ENCODE data around the gene SLC26A6.

Gene SLC26A6

GRCh38 chr3:48641396-48641795, 6.1 kb upstream of the SLC26A6 start:
- no peak overlapping the region for H3K27ac ChIP-seq (ENCODE audit: insufficient read depth in 1 of 2, low read depth in 1 of 2, low read length in 2 of 2, poor library complexity in 1 of 2, severe bottlenecking in 2 of 2)
- no peak for DNase-seq
- 94% methylated on average over 2 of the region's 3 CpGs for WGBS (ENCODE audit: insufficient coverage)
- H3K36me3 ChIP-seq (ENCODE audit: control insufficient read depth in 4 of 4, insufficient read depth in 4 of 4, low read length in 3 of 4) = no peaks in the 10 kb centered on the region
- H3K27me3 ChIP-seq (replicated peaks in 2 of 5; ENCODE audit: control insufficient read depth in 4 of 5, insufficient read depth in 5 of 5, low read length in 4 of 5) = no peaks in the 10 kb centered on the region
- ChIA-PET POLR2A (no interaction called here), CTCF (interaction anchor here (1.2 kb wide), 1 partner anchor 9 kb away, joined by 5 read pairs; no protein-coding TSS in a partner anchor)
- H3K4me1 ChIP-seq (ENCODE audit: control extremely low read depth in 1 of 4, control insufficient read depth in 4 of 4, insufficient read depth in 4 of 4, low read length in 3 of 4) = peaks cover 0 to 4% (median 3%) of the 10 kb centered on the region in 4 experiments
- H3K4me3 ChIP-seq (ENCODE audit: control insufficient read depth in 1 of 7, extremely low read depth in 1 of 7, insufficient read depth in 4 of 7, low read depth in 2 of 7, low read length in 6 of 7) = no peak overlapping the region
- H3K9me3 ChIP-seq (ENCODE audit: control extremely low read depth in 1 of 5, control insufficient read depth in 4 of 5, insufficient read depth in 2 of 5, low read depth in 1 of 5, low read length in 4 of 5) = no peaks in the 10 kb centered on the region

DNA sequence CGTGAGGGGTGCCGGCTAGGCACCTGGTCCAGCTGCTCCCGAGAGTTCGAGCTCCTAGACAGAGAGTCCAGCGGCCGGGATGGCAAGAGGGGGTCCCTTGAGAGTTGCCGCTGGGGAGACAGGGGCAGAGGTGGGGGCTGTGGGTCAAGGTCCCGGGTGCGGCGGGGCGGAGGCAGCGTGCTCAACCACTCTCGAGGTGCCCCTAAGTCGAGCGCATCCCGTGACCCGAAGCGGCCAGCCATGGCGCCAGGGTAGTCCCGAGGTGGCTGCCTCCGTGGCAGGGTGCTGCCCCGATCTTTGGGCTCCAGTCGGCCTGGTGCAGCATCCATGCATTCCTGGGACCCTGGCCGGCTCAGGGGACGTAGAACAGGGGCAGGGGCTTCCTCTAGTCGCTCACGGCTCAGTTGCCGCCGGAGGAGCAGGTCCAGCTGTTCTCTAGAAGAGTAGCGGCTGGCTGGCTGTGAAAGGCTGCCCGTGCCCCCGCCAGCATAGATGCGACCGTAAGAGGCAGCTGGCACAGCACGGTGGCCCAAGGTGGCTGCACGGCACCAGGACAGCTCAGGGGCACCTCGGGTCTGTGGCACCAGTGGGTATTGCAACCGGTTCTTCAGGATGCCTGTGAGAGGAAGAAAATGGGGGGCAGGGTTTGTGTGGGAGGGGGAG, 4.8 kb upstream of the SLC26A6 start:
- H3K9me3 ChIP-seq (ENCODE audit: control extremely low read depth in 1 of 5, control insufficient read depth in 4 of 5, insufficient read depth in 2 of 5, low read depth in 1 of 5, low read length in 4 of 5) = no peaks in the 10 kb centered on the region
- no peak overlapping the region for H3K27ac ChIP-seq (ENCODE audit: insufficient read depth in 1 of 2, low read depth in 1 of 2, low read length in 2 of 2, poor library complexity in 1 of 2, severe bottlenecking in 2 of 2)
- ChIA-PET CTCF (interaction anchor here (1.2 to 1.8 kb wide), 2 partner anchors 8 to 10 kb away, joined by 5 read pairs; no protein-coding TSS in a partner anchor), POLR2A (no interaction called here)
- H3K4me1 ChIP-seq (ENCODE audit: control extremely low read depth in 1 of 4, control insufficient read depth in 4 of 4, insufficient read depth in 4 of 4, low read length in 3 of 4) = peaks cover 0 to 15% (median 13%) of the 10 kb centered on the region in 4 experiments
- DNase-seq = no peak
- H3K36me3 ChIP-seq (ENCODE audit: control insufficient read depth in 4 of 4, insufficient read depth in 4 of 4, low read length in 3 of 4) = no peaks in the 10 kb centered on the region
- WGBS (ENCODE audit: insufficient coverage) = 95% methylated on average over 36 of the region's 38 CpGs
- no peaks in the 10 kb centered on the region for H3K27me3 ChIP-seq (replicated peaks in 2 of 5; ENCODE audit: control insufficient read depth in 4 of 5, insufficient read depth in 5 of 5, low read length in 4 of 5)
- no peak overlapping the region for H3K4me3 ChIP-seq (ENCODE audit: control insufficient read depth in 1 of 7, extremely low read depth in 1 of 7, insufficient read depth in 4 of 7, low read depth in 2 of 7, low read length in 6 of 7)

DNA sequence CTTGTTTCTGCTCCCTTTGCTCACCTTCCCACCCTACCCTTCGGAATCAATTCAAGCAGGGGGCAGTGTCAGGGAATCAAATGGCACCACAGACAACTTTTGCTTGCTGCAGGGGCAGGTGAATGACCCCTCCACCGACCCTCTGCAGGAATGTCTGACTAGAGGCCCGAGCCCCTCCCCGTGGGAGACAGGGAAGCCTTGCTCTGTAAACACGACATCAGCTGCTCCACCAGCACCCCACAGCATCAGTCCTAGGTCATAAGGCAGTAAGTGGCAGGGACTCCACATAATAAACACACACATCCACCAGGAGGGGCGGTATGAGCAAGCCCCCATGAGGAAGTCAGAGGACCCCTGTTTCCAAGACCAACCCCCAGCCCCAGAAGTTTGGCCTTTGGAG, 2.0 kb upstream of the SLC26A6 start:
- no peak for DNase-seq
- ChIA-PET POLR2A (no interaction called here), CTCF (no interaction called here)
- peaks cover 0 to 27% (median 22%) of the 10 kb centered on the region in 4 experiments for H3K4me1 ChIP-seq (ENCODE audit: control extremely low read depth in 1 of 4, control insufficient read depth in 4 of 4, insufficient read depth in 4 of 4, low read length in 3 of 4)
- H3K4me3 ChIP-seq (ENCODE audit: control insufficient read depth in 1 of 7, extremely low read depth in 1 of 7, insufficient read depth in 4 of 7, low read depth in 2 of 7, low read length in 6 of 7) = no peak overlapping the region
- no peaks in the 10 kb centered on the region for H3K27me3 ChIP-seq (replicated peaks in 2 of 5; ENCODE audit: control insufficient read depth in 4 of 5, insufficient read depth in 5 of 5, low read length in 4 of 5)
- H3K9me3 ChIP-seq (ENCODE audit: control extremely low read depth in 1 of 5, control insufficient read depth in 4 of 5, insufficient read depth in 2 of 5, low read depth in 1 of 5, low read length in 4 of 5) = no peaks in the 10 kb centered on the region
- WGBS (ENCODE audit: insufficient coverage) = 93% methylated on average over 4 of the region's 6 CpGs
- no peak overlapping the region for H3K27ac ChIP-seq (ENCODE audit: insufficient read depth in 1 of 2, low read depth in 1 of 2, low read length in 2 of 2, poor library complexity in 1 of 2, severe bottlenecking in 2 of 2)
- H3K36me3 ChIP-seq (ENCODE audit: control insufficient read depth in 4 of 4, insufficient read depth in 4 of 4, low read length in 3 of 4) = peaks cover 0 to 9% (median 3%) of the 10 kb centered on the region in 4 experiments

DNA sequence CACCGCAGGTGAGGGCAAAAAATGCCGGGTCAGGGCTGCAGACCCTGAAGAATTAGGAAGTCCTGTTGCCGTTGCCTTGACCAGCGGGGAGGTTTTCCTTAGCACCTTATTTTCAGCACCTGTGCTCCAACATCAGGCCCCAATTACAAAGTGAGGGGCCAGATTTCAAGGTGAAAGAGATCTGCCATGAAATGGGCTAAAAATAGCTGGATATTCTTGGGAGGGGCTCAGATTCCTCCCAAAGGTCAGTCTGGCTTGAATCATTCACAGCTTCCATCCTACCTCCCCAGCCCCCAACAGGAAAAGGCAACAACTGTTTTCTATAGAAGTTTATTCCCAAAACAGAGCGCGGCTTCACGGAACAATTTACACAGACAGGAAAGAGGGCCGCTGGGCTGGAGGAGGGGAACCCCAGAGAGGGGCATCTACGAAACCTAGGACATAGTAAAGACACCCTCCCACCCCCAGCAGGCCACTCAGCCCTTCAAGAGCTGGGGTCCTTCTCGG, 941 bp upstream of the SLC26A6 start:
- H3K27ac ChIP-seq (ENCODE audit: insufficient read depth in 1 of 2, low read depth in 1 of 2, low read length in 2 of 2, poor library complexity in 1 of 2, severe bottlenecking in 2 of 2) = no peak overlapping the region

GRCh38 chr3:48634661-48635221, 520 bp downstream of the SLC26A6 start:
- Histone ChIP-seq H3K4me3 (ENCODE audit: control insufficient read depth in 1 of 7, extremely low read depth in 1 of 7, insufficient read depth in 4 of 7, low read depth in 2 of 7, low read length in 6 of 7) (peak overlapping the region; percentile 62 to 93 (median 85)), H3K27me3 (replicated peaks in 2 of 5; ENCODE audit: control insufficient read depth in 4 of 5, insufficient read depth in 5 of 5, low read length in 4 of 5) (no peaks in the 10 kb centered on the region), H3K36me3 (ENCODE audit: control insufficient read depth in 4 of 4, insufficient read depth in 4 of 4, low read length in 3 of 4) (peaks cover 0 to 35% (median 9%) of the 10 kb centered on the region in 4 experiments), H3K27ac (ENCODE audit: insufficient read depth in 1 of 2, low read depth in 1 of 2, low read length in 2 of 2, poor library complexity in 1 of 2, severe bottlenecking in 2 of 2) (peak overlapping the region in 1 of 2 experiments; percentile 34), H3K4me1 (ENCODE audit: control extremely low read depth in 1 of 4, control insufficient read depth in 4 of 4, insufficient read depth in 4 of 4, low read length in 3 of 4) (peaks cover 0 to 27% (median 22%) of the 10 kb centered on the region in 4 experiments), H3K9me3 (ENCODE audit: control extremely low read depth in 1 of 5, control insufficient read depth in 4 of 5, insufficient read depth in 2 of 5, low read depth in 1 of 5, low read length in 4 of 5) (no peaks in the 10 kb centered on the region)
- WGBS (ENCODE audit: insufficient coverage) = 5% methylated on average over 27 of the region's 30 CpGs
- POLR2A ChIA-PET = interaction anchor here (0.6 kb wide), 2 partner anchors 19 to 22 kb away, joined by 3 to 7 read pairs; no protein-coding TSS in a partner anchor
- CTCF ChIA-PET = interaction anchor here (0.5 to 2.3 kb wide), 17 partner anchors 9 to 486 kb away, joined by 3 to 11 read pairs (median 4); partner anchors contain the start of genes TMEM89 and UQCRC1
- peak; percentile 36 to 58 (median 51) for DNase-seq

More for the DNA sequence above, 941 bp upstream of the SLC26A6 start:
- peaks cover 0 to 20% (median 3%) of the 10 kb centered on the region in 4 experiments for H3K36me3 ChIP-seq (ENCODE audit: control insufficient read depth in 4 of 4, insufficient read depth in 4 of 4, low read length in 3 of 4)
- ChIA-PET CTCF (interaction anchor here (0.8 to 2.3 kb wide), 11 partner anchors 10 to 78 kb away, joined by 3 to 11 read pairs (median 4); partner anchors contain the start of gene TMEM89), POLR2A (no interaction called here)
- no peaks in the 10 kb centered on the region for H3K9me3 ChIP-seq (ENCODE audit: control extremely low read depth in 1 of 5, control insufficient read depth in 4 of 5, insufficient read depth in 2 of 5, low read depth in 1 of 5, low read length in 4 of 5)
- H3K27me3 ChIP-seq (replicated peaks in 2 of 5; ENCODE audit: control insufficient read depth in 4 of 5, insufficient read depth in 5 of 5, low read length in 4 of 5) = no peaks in the 10 kb centered on the region
- no peak for DNase-seq
- WGBS (ENCODE audit: insufficient coverage) = 0% methylated on average over 2 of the region's 10 CpGs
- H3K4me3 ChIP-seq (ENCODE audit: control insufficient read depth in 1 of 7, extremely low read depth in 1 of 7, insufficient read depth in 4 of 7, low read depth in 2 of 7, low read length in 6 of 7) = peak overlapping the region in 6 of 7 experiments; percentile 75 to 93 (median 86)
- peaks cover 0 to 27% (median 22%) of the 10 kb centered on the region in 4 experiments for H3K4me1 ChIP-seq (ENCODE audit: control extremely low read depth in 1 of 4, control insufficient read depth in 4 of 4, insufficient read depth in 4 of 4, low read length in 3 of 4)

DNA sequence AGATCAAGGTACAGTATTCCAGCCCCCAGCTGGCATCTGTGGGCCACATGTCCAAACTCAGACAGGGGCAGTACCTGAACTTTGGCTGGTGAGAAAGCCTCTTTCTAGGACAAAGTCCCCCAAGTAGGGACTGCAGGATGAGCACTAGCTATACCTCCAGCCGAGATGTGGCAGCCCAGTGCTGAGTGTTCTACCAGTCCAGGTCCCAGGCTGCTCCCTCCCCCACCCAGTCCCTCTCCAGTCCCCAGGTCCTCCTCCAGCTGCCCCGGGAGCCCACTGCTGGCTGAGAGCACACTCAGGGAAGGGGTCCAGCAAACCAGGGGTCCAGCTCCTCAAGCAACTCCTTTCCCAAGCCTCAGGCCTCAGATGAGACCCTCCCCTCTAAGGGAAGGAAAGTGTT, 1.5 kb downstream of the SLC26A6 start:
- Histone ChIP-seq H3K4me1 (ENCODE audit: control extremely low read depth in 1 of 4, control insufficient read depth in 4 of 4, insufficient read depth in 4 of 4, low read length in 3 of 4) (peaks cover 0 to 27% (median 22%) of the 10 kb centered on the region in 4 experiments), H3K27me3 (replicated peaks in 2 of 5; ENCODE audit: control insufficient read depth in 4 of 5, insufficient read depth in 5 of 5, low read length in 4 of 5) (no peaks in the 10 kb centered on the region), H3K27ac (ENCODE audit: insufficient read depth in 1 of 2, low read depth in 1 of 2, low read length in 2 of 2, poor library complexity in 1 of 2, severe bottlenecking in 2 of 2) (no peak overlapping the region), H3K4me3 (ENCODE audit: control insufficient read depth in 1 of 7, extremely low read depth in 1 of 7, insufficient read depth in 4 of 7, low read depth in 2 of 7, low read length in 6 of 7) (no peak overlapping the region), H3K36me3 (ENCODE audit: control insufficient read depth in 4 of 4, insufficient read depth in 4 of 4, low read length in 3 of 4) (peaks cover 0 to 44% (median 9%) of the 10 kb centered on the region in 4 experiments), H3K9me3 (ENCODE audit: control extremely low read depth in 1 of 5, control insufficient read depth in 4 of 5, insufficient read depth in 2 of 5, low read depth in 1 of 5, low read length in 4 of 5) (no peaks in the 10 kb centered on the region)
- DNase-seq = no peak
- POLR2A ChIA-PET = no interaction called here
- CTCF ChIA-PET = interaction anchor here (1.0 to 2.3 kb wide), 4 partner anchors 22 to 75 kb away, joined by 4 to 7 read pairs (median 4); no protein-coding TSS in a partner anchor
- 100% methylated on average over 1 of the region's 2 CpGs for WGBS (ENCODE audit: insufficient coverage)

- Histone ChIP-seq H3K4me3 (ENCODE audit: control insufficient read depth in 1 of 7, extremely low read depth in 1 of 7, insufficient read depth in 4 of 7, low read depth in 2 of 7, low read length in 6 of 7) (no peak overlapping the region), H3K36me3 (ENCODE audit: control insufficient read depth in 4 of 4, insufficient read depth in 4 of 4, low read length in 3 of 4) (peaks cover 0 to 49% (median 10%) of the 10 kb centered on the region in 4 experiments), H3K9me3 (ENCODE audit: control extremely low read depth in 1 of 5, control insufficient read depth in 4 of 5, insufficient read depth in 2 of 5, low read depth in 1 of 5, low read length in 4 of 5) (no peaks in the 10 kb centered on the region), H3K4me1 (ENCODE audit: control extremely low read depth in 1 of 4, control insufficient read depth in 4 of 4, insufficient read depth in 4 of 4, low read length in 3 of 4) (peaks cover 0 to 27% (median 22%) of the 10 kb centered on the region in 4 experiments), H3K27ac (ENCODE audit: insufficient read depth in 1 of 2, low read depth in 1 of 2, low read length in 2 of 2, poor library complexity in 1 of 2, severe bottlenecking in 2 of 2) (no peak overlapping the region), H3K27me3 (replicated peaks in 2 of 5; ENCODE audit: control insufficient read depth in 4 of 5, insufficient read depth in 5 of 5, low read length in 4 of 5) (no peaks in the 10 kb centered on the region)
- WGBS (ENCODE audit: insufficient coverage) = 97% methylated on average over 13 of the region's 15 CpGs
- ChIA-PET CTCF (no interaction called here), POLR2A (no interaction called here)
- DNase-seq = no peak
Observed at GRCh38 chr3:48633256-48633655, 2.0 kb downstream of the SLC26A6 start.
